DND-41 (cell line): ENCODE measurements around the gene SMG6.

Experiments
- ATAC-seq: fragments of 200-7000 bp; cut with Tn5 transposase; 3 replicates; pipeline ENCODE4 v1.9.1; 2021; ENCODE audit warnings: low read depth; ENCODE audit not compliant: insufficient read depth
- DNase-seq: peaks from one replicate; pipeline ENCODE4 v3.0.0-alpha.2; 2020
- H2AFZ ChIP-seq: 2 replicates; pipeline ENCODE4 v1.6.0; 2012; ENCODE audit warnings: low read depth, low read length
- H3K27ac ChIP-seq: 2 replicates; pipeline ENCODE4 v1.5.1; 2012; ENCODE audit warnings: low read length, inconsistent platforms
- H3K27me3 ChIP-seq: fragments of 200-600 bp; sonication (generic); 2 replicates; pipeline ENCODE4 v1.6.0; 2012; ENCODE audit warnings: low read length, mild to moderate bottlenecking, inconsistent platforms; ENCODE audit not compliant: insufficient read depth, poor library complexity
- H3K36me3 ChIP-seq: 2 replicates; pipeline ENCODE4 v1.5.1; 2012; ENCODE audit warnings: low read length, inconsistent platforms; ENCODE audit not compliant: insufficient read depth
- H3K4me1 ChIP-seq: 2 replicates; pipeline ENCODE4 v1.5.1; 2012; ENCODE audit warnings: mild to moderate bottlenecking, low read length; ENCODE audit not compliant: insufficient read depth
- H3K4me2 ChIP-seq: 2 replicates; pipeline ENCODE4 v1.6.0; 2012; ENCODE audit warnings: mild to moderate bottlenecking, moderate library complexity, low read length, inconsistent platforms; ENCODE audit not compliant: insufficient read depth
- H3K4me3 ChIP-seq, 2 experiments: fragments of 200-600 bp in 1 of 2; shearing (Covaris generic) in 1 of 2; 2 replicates each; pipeline ENCODE4 v1.5.1; 2012 to 2016; ENCODE audit warnings: inconsistent platforms in 2 of 2, low read length in 2 of 2, mild to moderate bottlenecking in 2 of 2, low read depth in 1 of 2, moderate library complexity in 1 of 2
- H3K79me2 ChIP-seq: 2 replicates; pipeline ENCODE4 v1.6.0; 2012; ENCODE audit warnings: low read length, inconsistent platforms; ENCODE audit not compliant: insufficient read depth
- H3K9ac ChIP-seq: 2 replicates; pipeline ENCODE4 v1.6.0; 2012; ENCODE audit warnings: low read depth, mild to moderate bottlenecking, inconsistent platforms, low read length, moderate library complexity
- H3K9me3 ChIP-seq: 2 replicates; pipeline ENCODE4 v1.5.1; 2012; ENCODE audit warnings: low read length, moderate library complexity, mild to moderate bottlenecking, inconsistent platforms; ENCODE audit not compliant: insufficient read depth, severe bottlenecking
- H4K20me1 ChIP-seq: 2 replicates; pipeline ENCODE4 v1.6.0; 2012; ENCODE audit warnings: low read length; ENCODE audit not compliant: insufficient read depth
- EZH2 ChIP-seq: IDR thresholded peaks from 3 replicates; pipeline ENCODE4 v1.6.1; 2012; ENCODE audit warnings: borderline replicate concordance, low read depth, mild to moderate bottlenecking, moderate library complexity, low read length, inconsistent platforms; ENCODE audit not compliant: severe bottlenecking
- TF ChIP-seq, protein P1 (sequence below): IDR thresholded peaks from 2 replicates; pipeline ENCODE4 v1.5.1; 2012; ENCODE audit warnings: borderline replicate concordance, low read length, moderate library complexity, mild to moderate bottlenecking; ENCODE audit not compliant: poor library complexity, severe bottlenecking; ENCODE audit errors: extremely low read depth

SMG6 gene

DNA sequence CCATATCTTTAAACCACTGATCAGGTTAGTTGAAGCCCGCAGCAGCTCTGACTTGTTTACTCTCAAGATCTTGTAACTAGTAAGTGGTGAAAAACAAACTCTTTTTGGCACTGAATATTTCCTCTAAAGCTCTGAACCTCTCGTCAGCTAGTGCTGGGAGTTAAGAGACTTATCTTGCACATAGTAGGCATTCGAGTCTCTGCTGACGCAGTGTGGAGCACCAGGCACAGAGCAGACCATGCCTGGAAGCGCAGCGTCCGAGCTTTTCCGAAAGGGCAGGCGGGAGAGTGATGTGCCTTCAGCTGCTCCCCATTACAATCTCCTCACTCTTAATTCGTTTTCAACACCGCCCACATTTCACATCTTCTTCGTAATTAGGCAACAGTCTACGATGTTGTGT, 63.0 kb downstream of the SMG6 start:
- H4K20me1 ChIP-seq = peaks cover 6% of the 10 kb centered on the region
- no peak overlapping the region for H3K4me2 ChIP-seq
- TF ChIP-seq EZH2 = no peak
- H3K36me3 ChIP-seq = peaks cover 78% of the 10 kb centered on the region
- no peak overlapping the region for H3K4me3 ChIP-seq
- no peaks in the 10 kb centered on the region for H3K9me3 ChIP-seq
- H3K79me2 ChIP-seq = peaks cover 2% of the 10 kb centered on the region; the same call in 1 of the 2 replicates
- no peaks in the 10 kb centered on the region for H3K4me1 ChIP-seq
- no peak overlapping the region for H3K27ac ChIP-seq
- H3K9ac ChIP-seq = no peak overlapping the region
- no peak overlapping the region for H2AFZ ChIP-seq
- H3K27me3 ChIP-seq = no peaks in the 10 kb centered on the region
- DNase-seq (no peak), ATAC-seq (no peak)

DNA sequence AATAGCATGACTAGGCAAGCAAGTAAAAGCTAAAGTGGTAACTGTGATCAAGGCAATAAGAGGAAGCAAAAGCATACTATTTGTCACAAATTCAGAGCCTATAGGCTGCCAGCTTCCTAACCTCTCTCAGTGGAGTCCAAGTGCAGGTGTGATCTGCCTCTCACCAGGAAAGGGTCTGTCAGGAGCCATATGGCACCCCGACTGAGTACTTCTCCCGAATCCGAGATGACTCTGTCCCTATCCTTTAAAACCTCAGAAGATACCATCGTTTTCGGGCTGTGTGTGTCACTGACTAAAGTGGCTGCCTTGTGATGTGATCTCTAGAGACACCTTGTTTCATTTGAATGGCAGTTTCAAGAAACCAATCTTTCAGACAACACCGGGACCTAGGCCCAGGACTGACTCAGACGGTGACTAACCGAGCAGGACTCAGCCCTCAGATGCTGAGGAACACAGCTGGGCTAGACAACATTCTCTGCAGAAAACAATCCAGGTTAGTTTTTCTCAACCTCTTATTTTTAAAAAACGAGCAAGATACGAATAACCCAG, 63.6 kb downstream of the SMG6 start:
- H3K4me1 ChIP-seq = no peaks in the 10 kb centered on the region
- no peak overlapping the region for H3K9ac ChIP-seq
- no peak for ATAC-seq

DNA sequence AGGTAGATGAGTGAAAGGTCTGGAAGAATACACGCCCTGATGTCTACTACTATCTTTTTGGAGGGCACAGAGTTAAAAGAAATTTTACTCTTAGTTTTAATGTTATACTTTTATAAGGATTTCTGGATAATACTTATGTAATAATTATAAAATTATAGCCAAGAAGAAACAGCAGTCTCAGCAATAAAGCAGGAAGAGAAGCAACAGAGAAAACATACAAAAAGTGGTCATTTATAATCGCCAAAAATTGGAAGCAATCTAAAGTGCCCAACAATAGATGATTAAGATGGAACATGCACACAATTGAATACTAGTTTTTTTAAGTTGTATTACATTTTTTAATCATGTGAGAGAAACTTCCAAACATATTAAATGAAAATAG, 64.4 kb downstream of the SMG6 start:
- H3K9ac ChIP-seq = no peak overlapping the region
- TF ChIP-seq EZH2 = no peak
- TF ChIP-seq, protein P1, sequence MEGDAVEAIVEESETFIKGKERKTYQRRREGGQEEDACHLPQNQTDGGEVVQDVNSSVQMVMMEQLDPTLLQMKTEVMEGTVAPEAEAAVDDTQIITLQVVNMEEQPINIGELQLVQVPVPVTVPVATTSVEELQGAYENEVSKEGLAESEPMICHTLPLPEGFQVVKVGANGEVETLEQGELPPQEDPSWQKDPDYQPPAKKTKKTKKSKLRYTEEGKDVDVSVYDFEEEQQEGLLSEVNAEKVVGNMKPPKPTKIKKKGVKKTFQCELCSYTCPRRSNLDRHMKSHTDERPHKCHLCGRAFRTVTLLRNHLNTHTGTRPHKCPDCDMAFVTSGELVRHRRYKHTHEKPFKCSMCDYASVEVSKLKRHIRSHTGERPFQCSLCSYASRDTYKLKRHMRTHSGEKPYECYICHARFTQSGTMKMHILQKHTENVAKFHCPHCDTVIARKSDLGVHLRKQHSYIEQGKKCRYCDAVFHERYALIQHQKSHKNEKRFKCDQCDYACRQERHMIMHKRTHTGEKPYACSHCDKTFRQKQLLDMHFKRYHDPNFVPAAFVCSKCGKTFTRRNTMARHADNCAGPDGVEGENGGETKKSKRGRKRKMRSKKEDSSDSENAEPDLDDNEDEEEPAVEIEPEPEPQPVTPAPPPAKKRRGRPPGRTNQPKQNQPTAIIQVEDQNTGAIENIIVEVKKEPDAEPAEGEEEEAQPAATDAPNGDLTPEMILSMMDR = no peak
- no peak for DNase-seq
- ATAC-seq = no peak
- H3K27me3 ChIP-seq = no peaks in the 10 kb centered on the region
- no peaks in the 10 kb centered on the region for H3K4me1 ChIP-seq
- H3K9me3 ChIP-seq = no peaks in the 10 kb centered on the region
- peaks cover 4% of the 10 kb centered on the region for H4K20me1 ChIP-seq
- H3K4me3 ChIP-seq = no peak overlapping the region
- H2AFZ ChIP-seq = no peak overlapping the region
- no peak overlapping the region for H3K27ac ChIP-seq
- 0 out of 2 replicates have a peak, but pooled peaks cover 2% of the 10 kb centered on the region for H3K79me2 ChIP-seq
- peaks cover 81% of the 10 kb centered on the region for H3K36me3 ChIP-seq
- H3K4me2 ChIP-seq = no peak overlapping the region

More for the DNA sequence above, 63.6 kb downstream of the SMG6 start:
- no peaks in the 10 kb centered on the region for H3K9me3 ChIP-seq
- peaks cover 84% of the 10 kb centered on the region for H3K36me3 ChIP-seq
- no peak overlapping the region for H2AFZ ChIP-seq
- H3K27ac ChIP-seq = no peak overlapping the region
- no peak for DNase-seq
- H4K20me1 ChIP-seq = peaks cover 6% of the 10 kb centered on the region
- H3K4me2 ChIP-seq = no peak overlapping the region
- peaks cover 2% of the 10 kb centered on the region; the same call in 1 of the 2 replicates for H3K79me2 ChIP-seq
- TF ChIP-seq, protein P1 = no peak
- TF ChIP-seq EZH2 = no peak
- no peak overlapping the region for H3K4me3 ChIP-seq
- H3K27me3 ChIP-seq = no peaks in the 10 kb centered on the region

DNA sequence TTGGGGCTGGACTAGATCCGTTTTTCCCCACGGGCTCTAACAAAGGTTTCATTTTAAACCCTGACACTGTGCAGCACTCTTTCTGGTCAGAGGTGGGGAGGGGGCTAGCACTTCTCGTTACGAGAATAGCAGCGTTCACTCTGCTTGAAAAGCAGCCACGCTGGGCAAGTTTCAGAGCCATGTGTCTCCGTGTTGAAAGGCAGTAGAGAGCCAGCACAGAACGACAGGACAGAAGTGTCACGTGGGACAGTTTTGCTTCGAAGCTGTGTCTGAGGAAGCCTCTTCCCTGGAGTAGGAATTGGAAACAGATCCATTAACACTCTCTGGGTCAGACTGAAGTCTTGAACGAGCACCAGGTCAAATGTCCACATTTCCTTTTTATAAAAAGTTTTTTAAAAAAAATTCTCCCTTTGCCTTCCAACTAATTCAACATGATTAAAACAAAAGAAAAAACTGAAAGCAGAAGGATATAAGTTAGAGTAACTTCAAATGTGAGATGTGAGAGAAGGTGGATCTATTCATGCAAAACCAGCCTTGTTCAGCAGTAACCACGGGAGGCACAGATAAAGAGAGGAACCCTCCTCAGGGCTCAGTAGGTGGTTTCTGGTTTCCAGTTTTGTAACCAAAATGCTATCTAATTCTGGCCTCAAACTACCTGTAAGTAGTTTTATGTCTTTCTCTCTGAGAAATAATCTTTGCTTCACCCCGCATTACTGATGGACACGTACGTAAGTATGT, 65.0 kb downstream of the SMG6 start:
- no peaks in the 10 kb centered on the region for H3K9me3 ChIP-seq
- no peaks in the 10 kb centered on the region for H3K4me1 ChIP-seq
- H3K9ac ChIP-seq = no peak overlapping the region
- DNase-seq (no peak), ATAC-seq (no peak)
- TF ChIP-seq EZH2 = no peak
- TF ChIP-seq, protein P1 = no peak
- peaks cover 6% of the 10 kb centered on the region for H4K20me1 ChIP-seq
- H3K27me3 ChIP-seq = no peaks in the 10 kb centered on the region
- H3K36me3 ChIP-seq = peaks cover 78% of the 10 kb centered on the region
- H3K4me2 ChIP-seq = no peak overlapping the region
- no peak overlapping the region for H2AFZ ChIP-seq
- 0 out of 2 replicates have a peak, but pooled peaks cover 2% of the 10 kb centered on the region for H3K79me2 ChIP-seq
- no peak overlapping the region for H3K4me3 ChIP-seq
- H3K27ac ChIP-seq = no peak overlapping the region
